Measurements from ENCODE around the gene LMX1B. TPM values are rescaled to one million over a fixed set of nuclear protein-coding genes. Genes with fewer than 3 reads are reported as not detected.
"Not testable (repeated sequence)": the region's sequence is repeated elsewhere in the genome, so short reads cannot be mapped to it uniquely, and the experiment has no call there.

The LMX1B gene
- total RNA-seq, 1 experiment from 2014 or later = 4.6 TPM

GRCh38 chr9:126708178-126708577, 94.5 kb downstream of the LMX1B start:
- DNase-seq (ENCODE audit: low read depth) = no peak

DNA sequence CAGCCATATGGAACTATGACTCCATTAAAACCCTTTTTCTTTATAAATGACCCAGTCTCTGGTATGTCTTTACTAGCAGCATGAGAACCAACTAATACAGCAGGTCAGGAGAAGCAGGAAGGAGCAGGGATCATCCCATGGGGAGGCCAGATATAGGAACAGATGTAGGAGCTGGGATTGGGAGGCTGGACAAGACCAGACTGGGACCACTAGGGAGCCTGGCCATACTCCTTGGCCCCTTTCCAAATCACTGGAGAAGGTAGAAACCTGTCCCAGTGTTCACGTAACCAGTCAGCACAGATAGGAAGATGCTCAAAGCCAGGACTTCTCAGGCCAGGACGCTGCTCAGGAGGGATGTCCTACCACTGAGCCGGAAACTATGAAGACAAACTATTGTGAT, 95.5 kb downstream of the LMX1B start:
- DNase-seq (ENCODE audit: low read depth) = no peak

GRCh38 chr9:126715382-126715781, 101.7 kb downstream of the LMX1B start:
- DNase-seq (ENCODE audit: low read depth) = no peak

GRCh38 chr9:126717441-126717840, 103.7 kb downstream of the LMX1B start:
- DNase-seq (ENCODE audit: low read depth) = not testable (repeated sequence)

DNA sequence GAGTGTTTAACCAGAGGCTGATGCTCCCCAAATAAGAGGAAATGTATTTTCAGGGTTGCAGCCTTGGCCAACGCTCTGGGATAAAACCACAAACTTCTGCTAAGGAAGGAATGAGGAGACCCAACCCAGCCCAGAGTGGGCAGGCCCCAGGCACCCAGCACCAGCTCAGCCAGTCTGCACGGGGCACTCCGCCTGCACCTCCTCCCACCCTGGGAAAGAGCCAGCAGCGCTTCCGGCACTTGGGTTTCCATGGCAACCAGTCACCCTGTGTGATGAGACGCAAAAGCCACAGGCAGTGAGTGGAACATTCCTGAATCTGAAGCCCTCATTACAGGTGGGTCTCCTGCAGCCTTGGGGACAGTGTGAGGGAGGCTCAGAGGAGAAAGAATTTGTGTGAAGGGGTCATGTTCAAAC, 105.9 kb downstream of the LMX1B start:
- DNase-seq (ENCODE audit: low read depth) = peak; percentile 95

DNA sequence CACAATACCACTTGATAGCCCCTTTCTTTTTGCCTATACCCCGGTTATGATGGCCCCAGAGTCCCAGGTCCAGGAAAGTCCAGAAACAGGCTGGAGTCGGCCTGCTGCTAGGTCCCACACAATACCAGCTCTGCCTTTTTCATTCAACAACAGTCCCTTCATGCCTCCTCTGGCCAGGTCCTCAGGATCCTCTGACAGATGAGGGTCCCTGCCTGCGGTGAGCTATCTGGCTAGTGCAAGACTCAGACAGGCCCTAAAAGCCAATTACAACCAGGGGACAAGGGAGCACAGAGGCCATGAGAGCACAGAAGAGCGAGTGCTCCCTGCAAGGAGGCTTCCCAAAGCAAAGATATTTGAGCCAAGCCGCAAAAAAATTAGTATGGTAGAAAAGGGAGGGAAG, 106.3 kb downstream of the LMX1B start:
- no peak for DNase-seq (ENCODE audit: low read depth)

- DNase-seq (ENCODE audit: low read depth) = no peak
Observed at GRCh38 chr9:126720661-126721563, 107.2 kb downstream of the LMX1B start.

- DNase-seq (ENCODE audit: low read depth) = no peak
Observed at GRCh38 chr9:126721564-126721981, 107.8 kb downstream of the LMX1B start.

- DNase-seq (ENCODE audit: low read depth) = peak; percentile 94
Observed at GRCh38 chr9:126722252-126722921, 108.7 kb downstream of the LMX1B start.

DNA sequence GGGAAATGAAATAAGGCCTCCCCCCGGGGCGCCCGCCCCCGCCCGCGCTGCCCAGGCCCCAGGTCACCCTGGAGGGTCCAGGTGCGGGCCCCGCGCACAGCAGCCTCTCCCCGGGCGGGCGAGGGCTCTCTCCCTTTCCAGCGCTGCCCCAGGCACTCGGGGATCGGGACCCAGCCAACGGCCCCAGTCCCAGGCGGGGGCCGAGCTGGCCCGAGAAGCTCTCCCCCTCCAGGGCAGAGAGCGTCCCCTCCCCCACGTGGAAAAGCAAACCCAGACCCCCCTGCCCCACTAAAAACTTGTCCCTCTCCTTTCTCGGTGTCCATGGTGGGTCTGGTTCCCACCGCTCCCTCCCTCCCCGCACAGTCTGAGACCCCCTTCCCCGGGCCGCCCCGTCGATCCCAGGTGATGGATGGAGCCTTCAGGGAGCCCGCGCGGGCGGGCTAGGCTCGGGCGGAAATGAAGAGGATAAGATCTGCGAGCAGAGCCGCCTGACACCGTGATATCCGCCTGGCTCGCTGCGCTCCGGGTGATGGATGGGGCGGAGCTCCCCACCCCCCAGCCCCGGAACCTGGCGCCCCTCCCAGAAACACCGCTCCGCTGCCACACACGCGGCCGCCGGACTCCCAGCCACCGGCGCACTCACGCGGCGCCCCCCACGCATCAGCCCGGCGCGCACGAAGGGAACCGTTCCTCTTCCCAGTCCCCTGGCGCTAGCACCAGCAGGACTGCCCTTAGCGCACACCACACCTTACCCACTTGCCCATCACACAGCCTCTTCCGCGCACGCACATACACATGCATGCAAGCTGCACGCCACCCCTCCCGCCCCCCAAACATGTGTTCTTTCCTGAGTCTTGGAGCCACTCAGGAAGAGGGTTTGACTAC, 109.4 kb downstream of the LMX1B start:
- peak; percentile 73 for DNase-seq (ENCODE audit: low read depth)

- peak; percentile 56 for DNase-seq (ENCODE audit: low read depth)
Observed at GRCh38 chr9:126723807-126724172, 110.1 kb downstream of the LMX1B start.

- peak; percentile 64 for DNase-seq (ENCODE audit: low read depth)
Observed at GRCh38 chr9:126724226-126724625, 110.5 kb downstream of the LMX1B start.

GRCh38 chr9:126725485-126725884, 111.8 kb downstream of the LMX1B start:
- DNase-seq (ENCODE audit: low read depth) = not testable (repeated sequence)

DNA sequence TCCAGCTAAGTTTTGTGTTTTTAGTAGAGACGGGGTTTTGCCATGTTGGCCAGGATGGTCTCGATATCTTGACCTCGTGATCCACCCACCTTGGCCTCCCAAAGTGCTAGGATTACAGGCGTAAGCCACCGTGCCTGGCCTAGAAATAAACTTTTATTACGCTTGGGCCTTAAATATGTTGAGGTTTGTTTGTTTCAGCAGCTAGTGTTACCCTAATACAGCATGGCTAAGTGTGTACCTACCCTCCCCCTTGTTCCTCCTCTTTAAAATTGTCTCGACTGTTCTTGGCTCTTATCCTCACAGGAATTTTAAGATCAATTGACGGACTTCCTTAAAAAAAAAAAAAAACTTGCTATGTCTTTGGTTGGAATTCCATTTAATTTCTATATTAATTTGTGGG, 114.5 kb downstream of the LMX1B start:
- not testable (repeated sequence) for DNase-seq (ENCODE audit: low read depth)

- DNase-seq (ENCODE audit: low read depth) = not testable (repeated sequence)
Observed at GRCh38 chr9:126730592-126730991, 116.9 kb downstream of the LMX1B start.

DNA sequence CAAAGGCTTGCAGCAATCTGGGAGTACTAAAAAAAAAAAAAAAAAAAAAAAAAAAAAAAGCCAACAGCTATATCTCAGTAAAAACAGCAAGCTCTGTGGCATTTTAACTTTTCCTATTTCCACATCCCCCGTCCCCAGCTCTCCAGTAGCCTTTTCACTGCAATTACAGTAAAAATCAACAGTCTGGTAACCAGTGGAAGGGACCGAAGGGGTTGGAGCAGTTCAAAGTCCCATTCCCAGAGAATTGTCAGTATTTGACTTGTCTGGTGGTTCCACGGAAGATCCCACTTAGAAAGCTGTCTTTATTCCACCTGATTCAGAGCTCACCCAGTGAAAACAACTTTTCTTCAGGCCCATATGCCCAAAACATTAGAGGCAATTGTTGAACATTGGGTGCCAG, 119.3 kb downstream of the LMX1B start:
- no peak for DNase-seq (ENCODE audit: low read depth)

- DNase-seq (ENCODE audit: low read depth) = no peak
Observed at GRCh38 chr9:126734877-126735276, 121.1 kb downstream of the LMX1B start.

GRCh38 chr9:126735482-126735881, 121.8 kb downstream of the LMX1B start:
- no peak for DNase-seq (ENCODE audit: low read depth)

- no peak for DNase-seq (ENCODE audit: low read depth)
Observed at GRCh38 chr9:126738553-126738952, 124.8 kb downstream of the LMX1B start.

GRCh38 chr9:126743041-126743440, 129.3 kb downstream of the LMX1B start:
- DNase-seq (ENCODE audit: low read depth) = no peak

- no peak for DNase-seq (ENCODE audit: low read depth)
Observed at GRCh38 chr9:126745574-126746411, 132.1 kb downstream of the LMX1B start.
